Endothelial cell of umbilical vein (primary cell): ENCODE data around the gene PACSIN2. TPM values are rescaled to one million over a fixed set of nuclear protein-coding genes. Genes with fewer than 3 reads are reported as not detected.

ENCODE experiments used
- BruUV-seq: library from RNA; stranded (reverse); fragments of 400-500 nt; replicated peaks from 2 replicates; lab custom pipeline; 2021; lab: Mats Ljungman, UMichigan
- CTCF ChIA-PET: fragments of 300-600, 350-600 bp; sonication (Branson Sonifier 250); formaldehyde crosslinking; loops from one replicate; lab custom pipeline; 2021; ENCODE audit warnings: antibody characterized with exemption, inconsistent platforms; lab: Charles Lee
- POLR2A ChIA-PET: fragments of 300-600, 350-600 bp; sonication (Branson Sonifier 250); formaldehyde crosslinking; loops from one replicate; lab custom pipeline; 2021; ENCODE audit warnings: antibody characterized with exemption, inconsistent platforms; lab: Charles Lee
- DNase-seq: peaks from one replicate; pipeline ENCODE4 v3.0.0-alpha.2; 2011; ENCODE audit warnings: low read depth, low spot score
- FAIRE-seq: peaks from 2 replicates; lab custom pipeline; 2011; peaks lifted over from hg19 to GRCh38; lab: Jason Lieb, UNC
- H2AFZ ChIP-seq: 2 replicates; pipeline ENCODE4 v1.6.0; 2012; ENCODE audit warnings: low read depth, low read length, control low read depth, inconsistent platforms
- H3K27ac ChIP-seq: 2 replicates; pipeline ENCODE4 v1.5.1; 2011; ENCODE audit warnings: low read depth, mild to moderate bottlenecking, control low read depth, low read length, moderate library complexity; ENCODE audit not compliant: insufficient read depth
- H3K27me3 ChIP-seq, 2 experiments: 2 replicates each; pipeline versions ENCODE4 v1.6.0 to v1.6.1; 2011; ENCODE audit warnings: low read length in 2 of 2, mixed read lengths in 1 of 2; ENCODE audit not compliant: control insufficient read depth in 2 of 2, insufficient read depth in 2 of 2
- H3K36me3 ChIP-seq, 2 experiments: 2 replicates in 1 of 2; 3 replicates in 1 of 2; pipeline ENCODE4 v1.5.1; 2011; ENCODE audit warnings: low read length in 2 of 2, mild to moderate bottlenecking in 1 of 2, moderate library complexity in 1 of 2; ENCODE audit not compliant: control insufficient read depth in 2 of 2, insufficient read depth in 2 of 2; ENCODE audit errors: extremely low read depth in 1 of 2
- H3K4me1 ChIP-seq: 3 replicates; pipeline ENCODE4 v1.5.1; 2011; ENCODE audit warnings: mild to moderate bottlenecking, low read length; ENCODE audit not compliant: control insufficient read depth, insufficient read depth; ENCODE audit errors: extremely low read depth
- H3K4me2 ChIP-seq: 2 replicates; pipeline ENCODE4 v1.6.1; 2011; ENCODE audit warnings: low read length, control low read depth, mixed read lengths; ENCODE audit not compliant: insufficient read depth
- H3K4me3 ChIP-seq, 3 experiments: fragments of 200-600 bp in 1 of 3; sonication (generic), shearing (Covaris generic) in 1 of 3; replicated peaks in 1 of 3; 2 replicates each; pipeline ENCODE4 v1.5.1; 2011 to 2016; ENCODE audit warnings: control low read depth in 3 of 3, low read length in 3 of 3, mild to moderate bottlenecking in 2 of 3, inconsistent platforms in 1 of 3, low read depth in 1 of 3, moderate library complexity in 1 of 3; ENCODE audit not compliant: insufficient read depth in 1 of 3
- H3K79me2 ChIP-seq: 2 replicates; pipeline ENCODE4 v1.6.0; 2012; ENCODE audit warnings: low read length, inconsistent platforms; ENCODE audit not compliant: control insufficient read depth, insufficient read depth
- H3K9ac ChIP-seq: replicated peaks from 2 replicates; pipeline ENCODE3; 2011; ENCODE audit warnings: low read length, control low read depth; ENCODE audit not compliant: insufficient read depth; ENCODE audit errors: extremely low read depth
- H3K9me1 ChIP-seq: replicated peaks from 3 replicates; pipeline ENCODE4 v1.6.0; 2011; ENCODE audit warnings: mild to moderate bottlenecking, low read length; ENCODE audit not compliant: control insufficient read depth, insufficient read depth; ENCODE audit errors: extremely low read depth
- H3K9me3 ChIP-seq: replicated peaks from 2 replicates; pipeline ENCODE4 v1.5.1; 2012; ENCODE audit warnings: low read length, inconsistent platforms; ENCODE audit not compliant: control insufficient read depth, insufficient read depth
- H4K20me1 ChIP-seq: replicated peaks from 2 replicates; pipeline ENCODE3; 2011; ENCODE audit warnings: mild to moderate bottlenecking, low read length; ENCODE audit not compliant: control insufficient read depth, insufficient read depth; ENCODE audit errors: extremely low read depth
- EZH2 ChIP-seq: IDR thresholded peaks from 2 replicates; pipeline ENCODE4 v1.6.1; 2012; ENCODE audit warnings: borderline replicate concordance, low read depth, mild to moderate bottlenecking, moderate library complexity, low read length, inconsistent platforms; ENCODE audit not compliant: severe bottlenecking
- FOS ChIP-seq: IDR thresholded peaks from 2 replicates; pipeline ENCODE4 v1.6.1; 2011; ENCODE audit warnings: mild to moderate bottlenecking, low read length, moderate library complexity, borderline replicate concordance; ENCODE audit not compliant: insufficient read depth
- GATA2 ChIP-seq: IDR thresholded peaks from 2 replicates; pipeline ENCODE4 v1.7.0; 2011; ENCODE audit warnings: low read depth, mild to moderate bottlenecking, moderate library complexity, mixed read lengths, low read length; ENCODE audit not compliant: insufficient read length, insufficient read depth
- JUN ChIP-seq: IDR thresholded peaks from 2 replicates; pipeline ENCODE4 v1.6.1; 2011; ENCODE audit warnings: borderline replicate concordance, low read depth; ENCODE audit not compliant: insufficient read length, insufficient read depth
- MYC ChIP-seq: IDR thresholded peaks from one replicate; pipeline ENCODE4 v1.6.1; 2011; ENCODE audit warnings: mild to moderate bottlenecking, low read depth, low read length
- POLR2A ChIP-seq: IDR thresholded peaks from 2 replicates; pipeline ENCODE4 v1.6.1; 2012; ENCODE audit warnings: low read depth, mild to moderate bottlenecking, control low read depth, low read length
- POLR2AphosphoS5 ChIP-seq: IDR thresholded peaks from 2 replicates; pipeline ENCODE4 v1.6.1; 2012; ENCODE audit warnings: low read depth, mild to moderate bottlenecking, control low read depth, low read length, moderate library complexity; ENCODE audit not compliant: insufficient read depth
- dilution Hi-C: fragments of 300-500 bp; cut with MboI; formaldehyde crosslinking; loops from one replicate; pipeline ENCODE4 v1.15.0; 2019; ENCODE audit warnings: low sequenced_read_pairs; ENCODE audit not compliant: extremely low pct_ligation_motif_present
- intact Hi-C: fragments of 100-400 bp; cut with micrococcal nuclease; formaldehyde crosslinking; loops from one replicate; pipeline ENCODE4 v1.10.0; 2022
- polyA plus RNA-seq, 4 experiments: library from polyadenylated mRNA; depleted of rRNA in 3 of 4; stranded (reverse) in 3 of 4; unstranded in 1 of 4; fragments of >200 nt; gene quantifications; 2 replicates each; pipeline versions ENCODE4 v1.2.1 to v1.2.3, GENCODE V29; 2011 to 2012; ENCODE audit warnings: missing spikeins in 1 of 4
- total RNA-seq: library from RNA; stranded (reverse); gene quantifications from 2 replicates; pipeline ENCODE4 v1.2.3, GENCODE V29; 2021
- TF ChIP-seq, protein P1 (sequence below): IDR thresholded peaks from 2 replicates; pipeline ENCODE4 v1.6.1; 2011; ENCODE audit not compliant: insufficient read depth, insufficient read length
- TF ChIP-seq, protein P2 (sequence below), 2 donors: IDR thresholded peaks; 1 replicate in 1 of 2; 2 replicates in 1 of 2; pipeline ENCODE4 v1.5.1; 2011; ENCODE audit warnings: low read length in 2 of 2, mild to moderate bottlenecking in 2 of 2, moderate library complexity in 2 of 2, control low read depth in 1 of 2, inconsistent platforms in 1 of 2, low read depth in 1 of 2; ENCODE audit not compliant: insufficient read depth in 1 of 2; ENCODE audit errors: extremely low read depth in 1 of 2

Gene PACSIN2
- total and polyA plus RNA-seq, 2 donors (not counting 3 experiments of a cell fraction or from before 2014, with no cell fraction given) = 46.2 to 64.5 TPM

- DNase-seq = no peak
- FAIRE-seq = no peak
- Histone ChIP-seq H3K4me1 (no peaks in the 10 kb centered on the region), H3K27ac (no peak overlapping the region), H3K4me2 (no peak overlapping the region), H3K36me3 (peaks cover 6 to 8% of the 10 kb centered on the region in 2 experiments), H3K79me2 (no peaks in the 10 kb centered on the region), H3K27me3 (no peaks in the 10 kb centered on the region), H2AFZ (no peak overlapping the region), H3K4me3 (no peak overlapping the region), H3K9me1 (no peaks in the 10 kb centered on the region), H4K20me1 (no peaks in the 10 kb centered on the region), H3K9me3 (no peaks in the 10 kb centered on the region), H3K9ac (no peak overlapping the region)
- ChIA-PET CTCF (interaction anchor here (2.8 kb wide), 1 partner anchor 10 kb away, joined by 8 read pairs; no protein-coding TSS in a partner anchor), POLR2A (no interaction called here)
- intact Hi-C loops (no loop called here), dilution Hi-C loops (no loop called here)
- BruUV-seq = no TSS peak
- TF ChIP-seq JUN (no peak), GATA2 (no peak), POLR2A (no peak), FOS (no peak), EZH2 (no peak), MYC (no peak), POLR2AphosphoS5 (no peak)
- TF ChIP-seq, protein P1, sequence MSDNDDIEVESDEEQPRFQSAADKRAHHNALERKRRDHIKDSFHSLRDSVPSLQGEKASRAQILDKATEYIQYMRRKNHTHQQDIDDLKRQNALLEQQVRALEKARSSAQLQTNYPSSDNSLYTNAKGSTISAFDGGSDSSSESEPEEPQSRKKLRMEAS = no peak
- TF ChIP-seq, protein P2, sequence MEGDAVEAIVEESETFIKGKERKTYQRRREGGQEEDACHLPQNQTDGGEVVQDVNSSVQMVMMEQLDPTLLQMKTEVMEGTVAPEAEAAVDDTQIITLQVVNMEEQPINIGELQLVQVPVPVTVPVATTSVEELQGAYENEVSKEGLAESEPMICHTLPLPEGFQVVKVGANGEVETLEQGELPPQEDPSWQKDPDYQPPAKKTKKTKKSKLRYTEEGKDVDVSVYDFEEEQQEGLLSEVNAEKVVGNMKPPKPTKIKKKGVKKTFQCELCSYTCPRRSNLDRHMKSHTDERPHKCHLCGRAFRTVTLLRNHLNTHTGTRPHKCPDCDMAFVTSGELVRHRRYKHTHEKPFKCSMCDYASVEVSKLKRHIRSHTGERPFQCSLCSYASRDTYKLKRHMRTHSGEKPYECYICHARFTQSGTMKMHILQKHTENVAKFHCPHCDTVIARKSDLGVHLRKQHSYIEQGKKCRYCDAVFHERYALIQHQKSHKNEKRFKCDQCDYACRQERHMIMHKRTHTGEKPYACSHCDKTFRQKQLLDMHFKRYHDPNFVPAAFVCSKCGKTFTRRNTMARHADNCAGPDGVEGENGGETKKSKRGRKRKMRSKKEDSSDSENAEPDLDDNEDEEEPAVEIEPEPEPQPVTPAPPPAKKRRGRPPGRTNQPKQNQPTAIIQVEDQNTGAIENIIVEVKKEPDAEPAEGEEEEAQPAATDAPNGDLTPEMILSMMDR (IDR thresholded peaks at IDR 0.05; ENCODE audit: extremely low read depth in 1 of 2, insufficient read depth in 1 of 2, low read depth in 1 of 2, low read length in 2 of 2) = no peak
Observed at GRCh38 chr22:42829302-42829701, 185.6 kb downstream of the PACSIN2 start.
